ENCODE measurements around the gene LAMA5. TPM values are rescaled to one million over a fixed set of nuclear protein-coding genes. Genes with fewer than 3 reads are reported as not detected.

LAMA5 gene
- total and polyA plus RNA-seq, 8 donors, result 41.4 to 278 (median 79.6) TPM

DNA sequence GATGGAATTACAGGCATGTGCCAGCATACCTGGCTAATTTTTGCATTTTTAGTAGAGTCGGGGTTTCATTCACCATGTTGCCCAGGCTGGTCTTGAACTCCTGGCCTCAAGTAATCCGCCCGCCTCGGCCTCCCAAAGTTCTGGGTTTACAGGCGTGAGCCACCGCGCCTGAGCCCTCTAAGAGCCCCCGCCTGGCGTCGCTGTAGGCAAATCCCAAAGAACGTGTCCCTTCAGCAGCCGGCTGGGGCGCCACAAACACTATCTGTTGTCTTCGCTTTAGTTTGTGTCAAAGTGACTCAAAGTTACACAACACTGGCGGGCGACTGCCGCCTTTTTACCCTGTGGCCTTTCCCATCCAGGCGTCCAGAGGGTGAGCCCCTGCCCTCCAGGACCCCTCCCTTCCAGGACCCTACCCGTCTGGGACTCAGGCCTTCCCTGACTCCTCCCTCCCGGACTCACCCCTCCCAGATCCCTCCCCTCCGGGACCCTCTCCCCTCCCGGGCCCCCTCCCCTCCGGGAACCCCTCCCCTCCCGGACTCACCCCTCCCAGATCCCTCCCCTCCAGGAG lies 65.3 kb downstream of the LAMA5 start:
- peak overlapping the region; percentile 78 to 92 (median 82) for H3K4me3 ChIP-seq
- H3K4me1 ChIP-seq, result peaks cover 26 to 47% (median 37%) of the 10 kb centered on the region in 4 donors
- 1 to 4% (median 3%) methylated on average over 21 to 24 of the region's 24 CpGs for WGBS, 5 donors
- peak overlapping the region; percentile 96 to 99 (median 97) for H3K27ac ChIP-seq
- DNase-seq, result peak; percentile 93 to 96
- intact Hi-C loops (cut with DNase I; ENCODE audit: low total_unique reads), result loop anchor here (5.0 kb wide), 1 partner anchor 80 kb away; no protein-coding TSS in a partner anchor
- TF ChIP-seq EP300 (IDR thresholded peaks at IDR 0.05) (no peak), POLR2A (IDR thresholded peaks at IDR 0.05) (no peak), POLR2AphosphoS5 (IDR thresholded peaks at IDR 0.05) (peak; percentile 31 to 90 (median 79))
- TF ChIP-seq, protein P1, sequence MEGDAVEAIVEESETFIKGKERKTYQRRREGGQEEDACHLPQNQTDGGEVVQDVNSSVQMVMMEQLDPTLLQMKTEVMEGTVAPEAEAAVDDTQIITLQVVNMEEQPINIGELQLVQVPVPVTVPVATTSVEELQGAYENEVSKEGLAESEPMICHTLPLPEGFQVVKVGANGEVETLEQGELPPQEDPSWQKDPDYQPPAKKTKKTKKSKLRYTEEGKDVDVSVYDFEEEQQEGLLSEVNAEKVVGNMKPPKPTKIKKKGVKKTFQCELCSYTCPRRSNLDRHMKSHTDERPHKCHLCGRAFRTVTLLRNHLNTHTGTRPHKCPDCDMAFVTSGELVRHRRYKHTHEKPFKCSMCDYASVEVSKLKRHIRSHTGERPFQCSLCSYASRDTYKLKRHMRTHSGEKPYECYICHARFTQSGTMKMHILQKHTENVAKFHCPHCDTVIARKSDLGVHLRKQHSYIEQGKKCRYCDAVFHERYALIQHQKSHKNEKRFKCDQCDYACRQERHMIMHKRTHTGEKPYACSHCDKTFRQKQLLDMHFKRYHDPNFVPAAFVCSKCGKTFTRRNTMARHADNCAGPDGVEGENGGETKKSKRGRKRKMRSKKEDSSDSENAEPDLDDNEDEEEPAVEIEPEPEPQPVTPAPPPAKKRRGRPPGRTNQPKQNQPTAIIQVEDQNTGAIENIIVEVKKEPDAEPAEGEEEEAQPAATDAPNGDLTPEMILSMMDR (IDR thresholded peaks at IDR 0.05), result peak in 5 of 7 experiments; percentile 71 to 87 (median 80)
- H3K27me3 ChIP-seq, result no peaks in the 10 kb centered on the region
- peaks cover 17 to 51% (median 48%) of the 10 kb centered on the region in 4 donors for H3K36me3 ChIP-seq
- no peaks in the 10 kb centered on the region for H3K9me3 ChIP-seq

DNA sequence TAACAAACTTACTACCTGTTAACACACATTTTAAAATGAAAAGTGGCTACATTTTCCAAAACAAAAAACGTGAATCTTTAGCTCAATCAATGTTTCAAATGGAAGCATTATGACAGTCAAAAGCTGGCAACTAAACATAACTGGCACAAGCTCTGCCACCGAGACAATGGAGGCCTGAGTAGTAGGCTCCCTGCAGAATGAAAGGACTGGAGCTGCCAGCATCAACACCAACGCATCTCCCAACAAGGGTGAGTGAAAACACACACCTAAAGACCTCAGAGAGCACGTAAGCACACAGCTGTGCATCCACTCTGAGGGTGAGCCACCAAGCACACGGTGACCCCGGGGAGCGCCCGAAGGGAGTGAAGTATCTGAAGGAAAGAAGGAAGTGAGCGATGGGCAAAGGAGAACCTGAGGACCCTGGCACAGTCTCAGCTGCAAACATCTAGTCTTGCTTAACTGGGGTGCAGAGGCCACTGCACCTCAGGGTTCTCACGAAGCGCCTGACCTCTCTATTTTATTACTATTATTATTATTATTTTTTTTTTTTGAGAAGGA lies 65.9 kb downstream of the LAMA5 start:
- Histone ChIP-seq H3K9me3 (no peaks in the 10 kb centered on the region), H3K36me3 (peaks cover 16 to 51% (median 48%) of the 10 kb centered on the region in 4 donors), H3K27ac (peak overlapping the region in 4 of 5 donors; percentile 97 to 99 (median 98)), H3K4me3 (no peak overlapping the region), H3K4me1 (peaks cover 26 to 41% (median 34%) of the 10 kb centered on the region in 4 donors), H3K27me3 (no peaks in the 10 kb centered on the region)
- DNase-seq, result no peak
- intact Hi-C loops (cut with DNase I; ENCODE audit: low total_unique reads), result loop anchor here (5.0 kb wide), 1 partner anchor 81 kb away; no protein-coding TSS in a partner anchor
- 83 to 89% (median 86%) methylated on average over 11 of the region's 11 CpGs for WGBS, 5 donors
- TF ChIP-seq EP300 (IDR thresholded peaks at IDR 0.05) (no peak), POLR2A (IDR thresholded peaks at IDR 0.05) (no peak), POLR2AphosphoS5 (IDR thresholded peaks at IDR 0.05) (no peak)
- TF ChIP-seq, protein P1 (IDR thresholded peaks at IDR 0.05), result no peak

DNA sequence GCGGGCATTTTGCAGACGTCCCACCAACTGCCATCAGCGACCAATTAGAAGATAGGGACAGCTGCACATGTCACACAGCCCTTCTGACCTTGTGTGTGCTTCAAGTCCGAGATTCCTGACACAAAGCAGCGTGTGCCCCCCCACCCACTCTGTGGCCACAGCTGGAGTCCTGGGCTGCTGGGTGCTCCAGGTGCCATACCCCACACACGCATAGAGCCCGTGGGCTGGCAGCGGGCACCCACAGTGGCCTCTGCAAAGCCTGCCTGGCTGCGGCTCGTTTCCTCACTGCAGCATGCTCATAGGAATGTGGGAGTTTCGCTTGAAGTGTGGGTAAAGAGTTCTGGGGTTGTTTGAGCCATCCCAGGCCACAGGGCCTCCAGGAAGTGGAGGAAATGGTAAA lies 66.8 kb downstream of the LAMA5 start:
- intact Hi-C loops (cut with DNase I; ENCODE audit: low total_unique reads), result loop anchor here (5.0 kb wide), 1 partner anchor 82 kb away; no protein-coding TSS in a partner anchor
- no peak overlapping the region for H3K27ac ChIP-seq
- TF ChIP-seq, protein P1 (IDR thresholded peaks at IDR 0.05), result no peak
- TF ChIP-seq EP300 (IDR thresholded peaks at IDR 0.05) (no peak), POLR2AphosphoS5 (IDR thresholded peaks at IDR 0.05) (no peak), POLR2A (IDR thresholded peaks at IDR 0.05) (no peak)
- H3K4me1 ChIP-seq, result peaks cover 17 to 32% (median 26%) of the 10 kb centered on the region in 4 donors
- no peak overlapping the region for H3K4me3 ChIP-seq
- H3K36me3 ChIP-seq, result peaks cover 16 to 51% (median 49%) of the 10 kb centered on the region in 4 donors
- WGBS, 5 donors, result 74 to 85% (median 83%) methylated on average over 10 to 11 of the region's 11 CpGs
- no peak for DNase-seq
- H3K27me3 ChIP-seq, result no peaks in the 10 kb centered on the region
- H3K9me3 ChIP-seq, result no peaks in the 10 kb centered on the region

DNA sequence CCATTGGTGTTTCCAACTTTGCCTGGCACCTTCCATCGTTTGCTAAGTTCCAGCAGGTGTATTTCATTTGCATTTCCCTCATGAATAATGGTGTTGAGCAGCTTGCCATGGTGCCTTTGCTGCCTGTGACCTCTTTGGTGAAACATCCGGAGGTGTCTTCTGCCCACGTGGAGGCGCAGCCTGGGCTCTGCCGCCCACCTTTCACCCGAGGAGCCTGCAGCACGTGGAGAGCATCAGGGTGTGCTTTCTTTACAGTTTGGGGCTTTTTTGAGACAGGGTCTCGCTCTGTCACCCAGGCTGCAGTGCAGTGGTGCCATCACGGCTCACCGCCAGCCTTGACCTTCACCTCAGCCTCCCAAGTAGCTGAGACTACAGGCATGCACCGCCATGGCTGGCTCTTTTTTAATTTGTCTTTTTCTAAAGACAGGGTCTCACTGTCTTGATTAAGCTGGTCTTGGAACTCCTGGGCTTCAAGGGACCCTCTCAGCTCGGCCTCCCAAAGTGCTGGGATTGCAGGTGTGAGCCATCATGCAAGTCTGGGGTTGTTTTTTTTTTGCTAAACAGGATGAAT lies 67.4 kb downstream of the LAMA5 start:
- Histone ChIP-seq H3K9me3 (no peaks in the 10 kb centered on the region), H3K4me3 (no peak overlapping the region), H3K4me1 (peaks cover 11 to 26% (median 20%) of the 10 kb centered on the region in 4 donors), H3K36me3 (peaks cover 18 to 51% (median 49%) of the 10 kb centered on the region in 4 donors), H3K27ac (no peak overlapping the region), H3K27me3 (no peaks in the 10 kb centered on the region)
- DNase-seq, result no peak
- intact Hi-C loops (cut with DNase I; ENCODE audit: low total_unique reads), result loop anchor here (5.0 kb wide), 1 partner anchor 83 kb away; no protein-coding TSS in a partner anchor
- TF ChIP-seq POLR2A (IDR thresholded peaks at IDR 0.05), result no peak
- no peak for TF ChIP-seq POLR2AphosphoS5 (IDR thresholded peaks at IDR 0.05)
- no peak for TF ChIP-seq EP300 (IDR thresholded peaks at IDR 0.05)
- TF ChIP-seq, protein P1 (IDR thresholded peaks at IDR 0.05), result no peak
- 71 to 84% (median 80%) methylated on average over 10 to 12 of the region's 12 CpGs for WGBS, 5 donors

Data from stomach (tissue), 9 donors.